ENCODE measurements around the gene SYVN1. TPM values are rescaled to one million over a fixed set of nuclear protein-coding genes. Genes with fewer than 3 reads are reported as not detected.
A peak's percentile ranks its signal among the peaks of the same experiment; 100 is the strongest.
"Not testable (repeated sequence)": the region's sequence is repeated elsewhere in the genome, so short reads cannot be mapped to it uniquely, and the experiment has no call there.

Gene SYVN1
- total RNA-seq, 1 experiment from 2014 or later, result 15.7 TPM

- DNase-seq (ENCODE audit: extremely low read depth, low read depth), result no peak
Observed at GRCh38 chr11:65128182-65129145, 5.9 kb downstream of the SYVN1 start.

- DNase-seq (ENCODE audit: extremely low read depth, low read depth), result no peak
Observed at GRCh38 chr11:65127473-65128181, 6.7 kb downstream of the SYVN1 start.

- DNase-seq (ENCODE audit: extremely low read depth, low read depth), result no peak
Observed at GRCh38 chr11:65126624-65127274, 7.6 kb downstream of the SYVN1 start.

DNA sequence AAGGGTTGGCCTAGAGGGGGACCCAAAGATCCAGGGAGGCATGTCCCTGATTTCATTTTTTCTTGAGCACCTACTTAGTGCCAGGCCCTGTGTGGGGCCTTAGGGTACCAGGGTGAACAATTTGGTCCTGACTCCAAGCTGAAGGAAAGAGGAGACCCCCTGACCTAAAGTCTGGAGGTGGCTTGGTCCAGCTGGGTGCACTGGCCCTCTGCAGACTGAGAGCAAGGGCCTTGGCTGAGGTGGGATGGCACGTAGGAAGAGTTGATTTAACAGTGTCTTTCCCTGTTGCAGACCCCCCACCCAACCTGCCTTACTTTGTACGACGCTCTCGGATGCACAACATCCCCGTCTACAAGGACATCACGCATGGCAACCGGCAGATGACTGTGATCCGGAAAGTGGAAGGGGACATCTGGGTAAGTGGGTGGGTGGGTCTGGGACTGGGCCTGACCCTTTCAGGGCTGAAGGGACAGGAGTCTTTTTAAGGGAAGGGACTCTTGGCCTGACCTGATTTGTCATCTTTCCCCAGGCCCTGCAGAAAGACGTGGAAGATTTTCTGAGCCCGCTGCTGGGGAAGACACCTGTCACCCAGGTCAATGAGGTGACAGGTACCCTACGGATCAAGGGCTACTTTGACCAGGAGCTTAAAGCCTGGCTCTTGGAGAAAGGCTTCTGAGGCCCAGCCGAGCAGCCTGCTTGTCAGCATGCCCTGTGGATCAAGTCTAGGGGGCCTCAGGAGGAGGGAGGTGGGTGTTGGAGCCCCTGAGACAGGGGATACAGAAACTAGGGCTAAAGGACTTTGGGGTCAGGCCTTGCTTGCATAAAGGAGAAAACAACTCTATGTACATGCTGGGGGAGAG, 8.9 kb downstream of the SYVN1 start:
- DNase-seq (ENCODE audit: extremely low read depth, low read depth), result no peak

DNA sequence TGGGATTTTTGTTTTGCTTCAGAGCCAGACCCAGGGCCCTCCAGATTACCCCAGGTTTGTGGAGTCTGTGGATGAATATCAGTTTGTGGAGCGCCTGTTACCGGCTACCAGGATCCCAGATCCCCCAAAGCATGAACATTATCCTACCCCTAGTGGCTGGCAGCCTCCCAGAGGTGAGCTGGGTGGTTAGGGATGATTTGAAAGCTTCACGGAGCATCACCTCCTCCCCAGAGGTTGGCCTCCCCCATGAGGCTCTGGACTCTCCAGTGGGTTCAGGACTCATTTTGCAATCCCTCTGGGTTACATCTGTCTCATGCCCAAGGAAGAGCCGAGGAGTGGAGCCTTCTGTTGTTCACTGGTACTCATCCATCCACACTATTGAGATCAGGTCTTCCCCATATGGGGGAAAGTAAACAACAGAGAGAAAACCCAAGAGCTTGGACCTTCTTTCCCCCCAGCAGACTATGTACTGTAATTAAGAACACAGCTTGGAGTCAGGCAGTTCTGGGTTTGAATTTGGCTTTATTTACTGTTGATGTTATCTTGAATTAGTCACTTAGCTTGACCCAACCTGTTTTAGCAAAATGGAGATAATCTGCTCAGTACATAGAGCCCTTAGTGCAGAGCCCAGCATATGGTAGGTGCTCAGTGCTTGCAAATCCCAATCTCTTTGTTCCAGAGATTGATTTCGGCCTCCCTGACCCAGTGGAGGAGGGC, 9.7 kb downstream of the SYVN1 start:
- no peak for DNase-seq (ENCODE audit: extremely low read depth, low read depth)

- DNase-seq (ENCODE audit: extremely low read depth, low read depth), result peak; percentile 94
Observed at GRCh38 chr11:65121865-65122696, 12.2 kb downstream of the SYVN1 start, which contains the start of the genes FAU and MRPL49. TSS of gene FAU (minus strand) at chr11:65122134. CDS start at chr11:65121813, 321 bp downstream. TSS of gene MRPL49 (plus strand) at chr11:65122321. CDS start at chr11:65122347, 26 bp downstream.

- DNase-seq (ENCODE audit: extremely low read depth, low read depth), result no peak
Observed at GRCh38 chr11:65121447-65121864, 12.9 kb downstream of the SYVN1 start.

DNA sequence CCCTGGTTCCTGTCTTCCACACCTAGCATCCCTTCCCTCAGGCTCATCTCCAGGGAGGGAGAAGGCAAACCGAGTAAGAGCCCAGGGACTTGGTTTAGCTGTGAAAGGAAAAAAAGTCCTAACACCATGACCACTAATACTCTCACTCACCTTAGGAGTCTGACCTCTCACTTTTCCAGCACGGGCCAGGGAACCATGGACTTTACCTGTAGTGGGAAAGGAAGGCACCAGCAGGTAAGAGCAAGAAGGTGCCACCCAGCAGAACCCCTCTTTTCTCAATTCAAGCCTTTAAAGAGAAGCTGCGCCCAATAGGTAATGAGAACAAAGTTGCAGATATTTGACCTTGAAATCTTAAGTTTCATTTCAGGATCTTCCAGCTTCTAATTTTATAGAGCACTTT, 13.5 kb downstream of the SYVN1 start:
- no peak for DNase-seq (ENCODE audit: extremely low read depth, low read depth)

DNA sequence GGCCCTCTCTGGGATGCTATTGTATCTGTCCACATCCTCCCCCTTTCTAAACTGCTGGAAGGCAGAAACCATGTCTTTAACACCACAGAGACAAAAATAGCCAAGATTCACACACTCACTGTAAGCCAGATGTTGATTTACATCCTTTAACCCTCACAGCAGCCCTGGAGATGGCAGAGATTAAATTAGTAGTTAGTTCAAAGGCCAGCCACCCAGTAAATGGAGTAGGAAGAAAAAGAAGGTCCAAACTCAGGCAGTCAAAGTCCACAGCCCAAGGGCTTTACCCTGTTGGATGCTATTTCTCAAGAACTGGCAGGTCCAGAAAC, 14.7 kb downstream of the SYVN1 start:
- DNase-seq (ENCODE audit: extremely low read depth, low read depth), result no peak

- not testable (repeated sequence) for DNase-seq (ENCODE audit: extremely low read depth, low read depth)
Observed at GRCh38 chr11:65118891-65119669, 15.2 kb downstream of the SYVN1 start.

DNA sequence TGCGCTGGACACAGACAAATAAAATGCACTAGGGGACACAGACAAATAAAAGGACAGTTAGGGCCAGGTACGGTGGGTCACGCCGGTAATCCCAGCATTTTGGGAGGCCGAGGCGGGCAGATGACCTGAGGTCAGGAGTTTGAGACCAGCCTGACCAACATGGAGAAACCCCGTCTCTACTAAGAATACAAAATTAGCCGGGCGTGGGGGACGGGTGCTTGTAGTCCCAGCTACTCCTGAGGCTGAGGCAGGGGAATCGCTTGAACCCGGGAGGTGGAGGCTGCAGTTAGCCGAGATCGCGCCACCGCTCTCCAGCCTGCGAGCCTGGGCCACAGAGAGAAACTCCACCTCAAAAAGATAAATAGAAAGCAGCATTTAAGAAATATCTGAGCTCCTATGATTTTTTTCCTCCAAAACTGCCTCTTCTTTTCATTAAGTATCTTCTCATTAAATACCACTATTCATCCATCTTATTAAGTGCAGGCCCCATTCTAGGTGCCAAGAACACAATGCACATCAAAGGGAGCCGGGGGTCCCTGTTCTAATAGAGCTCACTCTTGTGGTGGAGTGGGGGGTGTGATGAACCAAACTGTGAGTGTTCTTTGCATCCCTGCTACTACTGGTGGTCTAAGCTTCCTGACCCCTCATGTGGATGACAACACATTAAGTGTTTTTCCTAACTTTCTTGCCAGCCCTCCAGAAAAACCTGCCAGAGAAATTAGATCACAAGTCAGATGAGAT, 16.1 kb downstream of the SYVN1 start:
- no peak for DNase-seq (ENCODE audit: extremely low read depth, low read depth)

DNA sequence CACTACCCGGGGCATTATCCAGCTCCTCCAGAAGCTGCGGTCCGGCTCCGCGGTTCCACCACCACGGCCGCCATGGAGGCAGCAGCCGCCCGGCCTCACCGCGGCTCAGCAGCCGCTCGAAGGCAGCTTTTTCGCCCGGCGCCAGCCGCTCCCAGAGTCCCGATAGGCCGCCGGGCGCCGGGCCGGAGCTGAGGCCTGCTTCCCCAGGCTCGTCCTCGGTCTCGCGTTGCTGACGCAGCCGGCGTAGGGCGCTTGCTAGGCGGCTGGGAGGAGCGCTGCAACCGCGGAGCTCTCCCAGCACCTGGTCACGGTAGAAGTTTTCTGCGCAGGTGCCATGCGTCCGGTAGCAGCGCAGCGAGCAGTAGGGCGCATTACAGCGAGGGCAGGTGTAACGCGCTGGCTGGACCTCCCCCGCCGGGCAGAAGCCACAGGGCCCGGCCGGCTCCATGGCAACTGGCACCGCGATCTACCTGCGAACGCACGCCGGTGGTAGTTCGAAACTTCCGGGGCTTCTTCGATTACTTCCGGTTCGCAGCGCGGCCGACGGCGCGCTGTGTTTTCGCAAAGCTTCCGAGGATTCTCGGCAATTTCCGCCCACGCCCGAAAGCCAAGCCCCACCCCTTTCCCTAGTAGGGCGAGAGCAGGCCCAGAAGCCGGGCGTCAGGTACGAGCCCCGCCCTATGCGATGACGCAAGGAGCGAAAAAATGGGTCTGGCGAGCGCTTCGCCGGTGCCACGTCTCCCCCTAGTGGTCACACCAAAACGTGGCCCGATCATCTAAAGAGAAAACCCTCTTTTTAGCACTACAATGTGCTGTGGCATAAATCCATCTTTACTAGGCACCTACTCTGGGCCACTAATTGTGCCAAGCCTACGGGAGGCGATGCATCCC, 16.9 kb downstream of the SYVN1 start, which contains the start of gene ZNHIT2:
TSS of gene ZNHIT2 (minus strand) at position 496 of the 891 bp plus-strand sequence. CDS start at position 448, 48 bp downstream.
- DNase-seq (ENCODE audit: extremely low read depth, low read depth), result peak; percentile 96

- no peak for DNase-seq (ENCODE audit: extremely low read depth, low read depth)
Observed at GRCh38 chr11:65116370-65117205, 17.7 kb downstream of the SYVN1 start.

- DNase-seq (ENCODE audit: extremely low read depth, low read depth), result no peak
Observed at GRCh38 chr11:65115361-65116082, 18.8 kb downstream of the SYVN1 start.
